DMS114 treated with DMSO at 0.1 percent for 48 hours (cell line): ENCODE measurements around the gene SIAH2.
A peak's percentile ranks its signal among the peaks of the same experiment; 100 is the strongest.

ENCODE experiments used
- DNase-seq: peaks from one replicate; lab custom pipeline; 2025; ENCODE audit not compliant: unreplicated experiment; lab: John Stamatoyannopoulos, UW

SIAH2 gene

GRCh38 chr3:150736316-150736719 lies 26.7 kb downstream of the SIAH2 start:
- no peak for DNase-seq

GRCh38 chr3:150734795-150735119 lies 28.2 kb downstream of the SIAH2 start:
- no peak for DNase-seq

GRCh38 chr3:150733936-150734794 lies 28.8 kb downstream of the SIAH2 start:
- DNase-seq = no peak

GRCh38 chr3:150733373-150733935 lies 29.5 kb downstream of the SIAH2 start:
- no peak for DNase-seq

GRCh38 chr3:150729682-150730360 lies 33.1 kb downstream of the SIAH2 start:
- no peak for DNase-seq

GRCh38 chr3:150727653-150728502 lies 35.1 kb downstream of the SIAH2 start:
- no peak for DNase-seq

- DNase-seq = no peak
These were observed 37.4 kb downstream of the SIAH2 start for GRCh38 chr3:150725548-150725947.

- DNase-seq = no peak
These were observed 39.0 kb downstream of the SIAH2 start for GRCh38 chr3:150723946-150724345.

- no peak for DNase-seq
These were observed 40.7 kb downstream of the SIAH2 start for GRCh38 chr3:150722267-150722666.

GRCh38 chr3:150721285-150722130 lies 41.5 kb downstream of the SIAH2 start:
- peak; percentile 72 for DNase-seq

GRCh38 chr3:150720444-150720843 lies 42.5 kb downstream of the SIAH2 start:
- no peak for DNase-seq

- no peak for DNase-seq
These were observed 52.9 kb downstream of the SIAH2 start for GRCh38 chr3:150710097-150710496.

- DNase-seq = peak; percentile 83
These were observed 59.1 kb downstream of the SIAH2 start, which contains the start of gene ERICH6 for GRCh38 chr3:150703756-150704344. Gene ERICH6 (minus strand): TSS chr3:150703920. CDS start chr3:150703898, 22 bp downstream.

- DNase-seq = no peak
These were observed 59.6 kb downstream of the SIAH2 start for GRCh38 chr3:150703299-150703755.

- no peak for DNase-seq
These were observed 63.8 kb downstream of the SIAH2 start for GRCh38 chr3:150699068-150699639.

- no peak for DNase-seq
These were observed 65.3 kb downstream of the SIAH2 start for GRCh38 chr3:150697646-150698045.

- no peak for DNase-seq
These were observed 71.4 kb downstream of the SIAH2 start for GRCh38 chr3:150691414-150692040.
